DND-41 (cell line): Measurements from ENCODE around the gene WHRN.

Source experiments
- ATAC-seq: fragments of 200-7000 bp; cut with Tn5 transposase; 3 replicates; pipeline ENCODE4 v1.9.1; 2021; ENCODE audit warnings: low read depth; ENCODE audit not compliant: insufficient read depth
- DNase-seq: peaks from one replicate; pipeline ENCODE4 v3.0.0-alpha.2; 2020
- H2AFZ ChIP-seq: 2 replicates; pipeline ENCODE4 v1.6.0; 2012; ENCODE audit warnings: low read depth, low read length
- H3K27ac ChIP-seq: 2 replicates; pipeline ENCODE4 v1.5.1; 2012; ENCODE audit warnings: low read length, inconsistent platforms
- H3K27me3 ChIP-seq: fragments of 200-600 bp; sonication (generic); 2 replicates; pipeline ENCODE4 v1.6.0; 2012; ENCODE audit warnings: low read length, mild to moderate bottlenecking, inconsistent platforms; ENCODE audit not compliant: insufficient read depth, poor library complexity
- H3K36me3 ChIP-seq: 2 replicates; pipeline ENCODE4 v1.5.1; 2012; ENCODE audit warnings: low read length, inconsistent platforms; ENCODE audit not compliant: insufficient read depth
- H3K4me1 ChIP-seq: 2 replicates; pipeline ENCODE4 v1.5.1; 2012; ENCODE audit warnings: mild to moderate bottlenecking, low read length; ENCODE audit not compliant: insufficient read depth
- H3K4me2 ChIP-seq: 2 replicates; pipeline ENCODE4 v1.6.0; 2012; ENCODE audit warnings: mild to moderate bottlenecking, moderate library complexity, low read length, inconsistent platforms; ENCODE audit not compliant: insufficient read depth
- H3K4me3 ChIP-seq, 2 experiments: fragments of 200-600 bp in 1 of 2; shearing (Covaris generic) in 1 of 2; 2 replicates each; pipeline ENCODE4 v1.5.1; 2012 to 2016; ENCODE audit warnings: inconsistent platforms in 2 of 2, low read length in 2 of 2, mild to moderate bottlenecking in 2 of 2, low read depth in 1 of 2, moderate library complexity in 1 of 2
- H3K79me2 ChIP-seq: 2 replicates; pipeline ENCODE4 v1.6.0; 2012; ENCODE audit warnings: low read length, inconsistent platforms; ENCODE audit not compliant: insufficient read depth
- H3K9ac ChIP-seq: 2 replicates; pipeline ENCODE4 v1.6.0; 2012; ENCODE audit warnings: low read depth, mild to moderate bottlenecking, inconsistent platforms, low read length, moderate library complexity
- H3K9me3 ChIP-seq: 2 replicates; pipeline ENCODE4 v1.5.1; 2012; ENCODE audit warnings: low read length, moderate library complexity, mild to moderate bottlenecking, inconsistent platforms; ENCODE audit not compliant: insufficient read depth, severe bottlenecking
- H4K20me1 ChIP-seq: 2 replicates; pipeline ENCODE4 v1.6.0; 2012; ENCODE audit warnings: low read length; ENCODE audit not compliant: insufficient read depth
- EZH2 ChIP-seq: IDR thresholded peaks from 3 replicates; pipeline ENCODE4 v1.6.1; 2012; ENCODE audit warnings: borderline replicate concordance, low read depth, mild to moderate bottlenecking, moderate library complexity, low read length, inconsistent platforms; ENCODE audit not compliant: severe bottlenecking
- TF ChIP-seq, protein P1 (sequence below): IDR thresholded peaks from 2 replicates; pipeline ENCODE4 v1.5.1; 2012; ENCODE audit warnings: borderline replicate concordance, low read length, moderate library complexity, mild to moderate bottlenecking; ENCODE audit not compliant: poor library complexity, severe bottlenecking; ENCODE audit errors: extremely low read depth

Gene WHRN

GRCh38 chr9:114525513-114525912 is 20.2 kb upstream of the WHRN start:
- TF ChIP-seq, protein P1, sequence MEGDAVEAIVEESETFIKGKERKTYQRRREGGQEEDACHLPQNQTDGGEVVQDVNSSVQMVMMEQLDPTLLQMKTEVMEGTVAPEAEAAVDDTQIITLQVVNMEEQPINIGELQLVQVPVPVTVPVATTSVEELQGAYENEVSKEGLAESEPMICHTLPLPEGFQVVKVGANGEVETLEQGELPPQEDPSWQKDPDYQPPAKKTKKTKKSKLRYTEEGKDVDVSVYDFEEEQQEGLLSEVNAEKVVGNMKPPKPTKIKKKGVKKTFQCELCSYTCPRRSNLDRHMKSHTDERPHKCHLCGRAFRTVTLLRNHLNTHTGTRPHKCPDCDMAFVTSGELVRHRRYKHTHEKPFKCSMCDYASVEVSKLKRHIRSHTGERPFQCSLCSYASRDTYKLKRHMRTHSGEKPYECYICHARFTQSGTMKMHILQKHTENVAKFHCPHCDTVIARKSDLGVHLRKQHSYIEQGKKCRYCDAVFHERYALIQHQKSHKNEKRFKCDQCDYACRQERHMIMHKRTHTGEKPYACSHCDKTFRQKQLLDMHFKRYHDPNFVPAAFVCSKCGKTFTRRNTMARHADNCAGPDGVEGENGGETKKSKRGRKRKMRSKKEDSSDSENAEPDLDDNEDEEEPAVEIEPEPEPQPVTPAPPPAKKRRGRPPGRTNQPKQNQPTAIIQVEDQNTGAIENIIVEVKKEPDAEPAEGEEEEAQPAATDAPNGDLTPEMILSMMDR, result no peak
- TF ChIP-seq EZH2, result no peak
- Histone ChIP-seq H4K20me1 (no peaks in the 10 kb centered on the region), H3K79me2 (no peaks in the 10 kb centered on the region), H3K27ac (no peak overlapping the region), H3K4me2 (no peak overlapping the region), H3K9me3 (no peaks in the 10 kb centered on the region), H3K27me3 (peaks cover 4% of the 10 kb centered on the region), H3K9ac (no peak overlapping the region), H3K4me3 (no peak overlapping the region), H2AFZ (no peak overlapping the region), H3K36me3 (no peaks in the 10 kb centered on the region), H3K4me1 (no peaks in the 10 kb centered on the region)
- ATAC-seq (no peak), DNase-seq (no peak)

- ATAC-seq (no peak), DNase-seq (no peak)
- Histone ChIP-seq H4K20me1 (no peaks in the 10 kb centered on the region), H3K4me1 (no peaks in the 10 kb centered on the region), H3K27ac (no peak overlapping the region), H3K9ac (no peak overlapping the region), H3K27me3 (peaks cover 5% of the 10 kb centered on the region), H3K9me3 (no peaks in the 10 kb centered on the region), H2AFZ (no peak overlapping the region), H3K79me2 (no peaks in the 10 kb centered on the region), H3K36me3 (no peaks in the 10 kb centered on the region), H3K4me2 (no peak overlapping the region), H3K4me3 (no peak overlapping the region)
- TF ChIP-seq EZH2, result no peak
- TF ChIP-seq, protein P1, result no peak
These were observed 19.0 kb upstream of the WHRN start for GRCh38 chr9:114524247-114524681.

GRCh38 chr9:114522847-114523246 is 17.6 kb upstream of the WHRN start:
- no peak for DNase-seq
- Histone ChIP-seq H3K79me2 (no peaks in the 10 kb centered on the region), H3K9me3 (no peaks in the 10 kb centered on the region), H3K4me2 (no peak overlapping the region), H3K36me3 (no peaks in the 10 kb centered on the region), H4K20me1 (no peaks in the 10 kb centered on the region), H2AFZ (no peak overlapping the region), H3K9ac (no peak overlapping the region), H3K4me1 (no peaks in the 10 kb centered on the region), H3K27me3 (peaks cover 5% of the 10 kb centered on the region), H3K27ac (no peak overlapping the region), H3K4me3 (no peak overlapping the region)
- no peak for ATAC-seq
- no peak for TF ChIP-seq EZH2
- TF ChIP-seq, protein P1, result no peak

- Histone ChIP-seq H3K4me1 (no peaks in the 10 kb centered on the region), H2AFZ (no peak overlapping the region), H3K9ac (no peak overlapping the region), H3K27me3 (peaks cover 5% of the 10 kb centered on the region), H3K79me2 (no peaks in the 10 kb centered on the region), H3K4me2 (no peak overlapping the region), H4K20me1 (no peaks in the 10 kb centered on the region), H3K36me3 (no peaks in the 10 kb centered on the region), H3K4me3 (no peak overlapping the region), H3K9me3 (no peaks in the 10 kb centered on the region), H3K27ac (no peak overlapping the region)
- DNase-seq (no peak), ATAC-seq (no peak)
- no peak for TF ChIP-seq EZH2
- TF ChIP-seq, protein P1, result no peak
These were observed 17.0 kb upstream of the WHRN start for GRCh38 chr9:114522286-114522685.
